ENCODE data around the gene ZBTB4.

Gene ZBTB4

DNA sequence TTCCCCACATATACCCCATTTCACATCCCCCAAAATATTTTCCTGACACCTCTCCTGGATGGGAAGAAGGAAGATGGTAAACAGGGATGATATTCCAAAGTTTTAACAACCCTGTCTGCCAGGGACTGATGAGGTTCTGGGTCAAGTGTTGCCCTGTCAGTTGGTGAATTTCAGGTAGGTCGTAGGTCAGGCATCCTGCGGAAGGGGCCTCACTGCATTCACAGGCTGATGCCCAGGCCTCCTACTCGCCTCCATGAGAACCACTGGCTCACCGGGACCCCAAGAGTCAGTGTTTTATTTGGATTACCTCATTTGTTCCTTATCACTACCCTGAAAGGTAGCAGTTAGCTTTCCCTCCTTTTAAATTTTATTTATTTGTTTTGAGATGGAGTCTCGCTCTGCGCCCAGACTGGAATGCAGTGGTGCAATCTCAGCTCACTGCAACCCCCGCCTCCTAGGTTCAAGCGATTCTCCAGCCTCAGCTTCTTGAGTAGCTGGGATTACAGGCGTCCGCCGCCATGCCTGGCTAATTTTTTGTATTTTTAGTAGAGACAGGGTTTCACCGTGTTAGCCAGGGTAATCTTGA is 10.5 kb downstream of the ZBTB4 start:
- TF ChIP-seq, protein P1, sequence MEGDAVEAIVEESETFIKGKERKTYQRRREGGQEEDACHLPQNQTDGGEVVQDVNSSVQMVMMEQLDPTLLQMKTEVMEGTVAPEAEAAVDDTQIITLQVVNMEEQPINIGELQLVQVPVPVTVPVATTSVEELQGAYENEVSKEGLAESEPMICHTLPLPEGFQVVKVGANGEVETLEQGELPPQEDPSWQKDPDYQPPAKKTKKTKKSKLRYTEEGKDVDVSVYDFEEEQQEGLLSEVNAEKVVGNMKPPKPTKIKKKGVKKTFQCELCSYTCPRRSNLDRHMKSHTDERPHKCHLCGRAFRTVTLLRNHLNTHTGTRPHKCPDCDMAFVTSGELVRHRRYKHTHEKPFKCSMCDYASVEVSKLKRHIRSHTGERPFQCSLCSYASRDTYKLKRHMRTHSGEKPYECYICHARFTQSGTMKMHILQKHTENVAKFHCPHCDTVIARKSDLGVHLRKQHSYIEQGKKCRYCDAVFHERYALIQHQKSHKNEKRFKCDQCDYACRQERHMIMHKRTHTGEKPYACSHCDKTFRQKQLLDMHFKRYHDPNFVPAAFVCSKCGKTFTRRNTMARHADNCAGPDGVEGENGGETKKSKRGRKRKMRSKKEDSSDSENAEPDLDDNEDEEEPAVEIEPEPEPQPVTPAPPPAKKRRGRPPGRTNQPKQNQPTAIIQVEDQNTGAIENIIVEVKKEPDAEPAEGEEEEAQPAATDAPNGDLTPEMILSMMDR (IDR thresholded peaks at IDR 0.05), result no peak

DNA sequence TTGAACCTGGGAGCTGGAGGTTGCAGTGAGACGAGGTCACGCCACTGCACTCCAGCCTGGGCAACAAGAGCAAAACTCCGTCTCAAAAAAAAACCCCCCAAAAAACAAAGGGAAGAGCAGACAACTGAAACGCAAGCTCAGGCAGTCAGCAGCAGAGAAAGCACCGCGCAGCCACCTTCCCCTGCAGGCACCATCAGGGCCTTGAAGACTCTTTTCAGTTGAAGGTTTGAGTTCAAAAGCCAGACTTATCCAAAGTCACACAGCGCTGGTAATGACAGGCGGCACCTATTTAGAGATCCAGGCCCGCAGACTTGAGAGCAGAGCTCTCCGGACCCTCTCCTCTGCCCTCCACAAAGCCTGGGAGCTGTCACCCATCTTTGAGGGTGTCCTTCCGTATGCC is 11.1 kb downstream of the ZBTB4 start:
- TF ChIP-seq, protein P1 (IDR thresholded peaks at IDR 0.05), result no peak

DNA sequence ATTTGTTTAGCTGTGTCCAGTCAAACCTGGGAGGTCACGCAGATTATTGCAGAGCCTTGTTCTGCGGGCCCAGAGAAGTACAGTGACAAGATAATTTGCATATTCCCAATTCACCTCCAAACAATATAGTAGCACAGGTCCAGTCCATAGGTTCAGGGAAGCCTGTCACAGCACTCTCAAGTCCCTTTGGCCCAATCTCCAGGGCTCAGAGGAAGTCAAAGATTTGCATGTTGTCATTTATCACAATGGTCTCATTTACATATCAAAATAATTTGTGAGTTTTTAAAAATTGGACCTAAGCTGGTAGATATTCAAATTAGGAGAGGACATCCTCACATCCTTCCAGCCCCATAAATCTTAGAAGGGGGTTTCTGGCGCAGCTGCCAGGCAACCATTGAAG is 11.9 kb downstream of the ZBTB4 start:
- TF ChIP-seq, protein P1 (IDR thresholded peaks at IDR 0.05), result no peak

DNA sequence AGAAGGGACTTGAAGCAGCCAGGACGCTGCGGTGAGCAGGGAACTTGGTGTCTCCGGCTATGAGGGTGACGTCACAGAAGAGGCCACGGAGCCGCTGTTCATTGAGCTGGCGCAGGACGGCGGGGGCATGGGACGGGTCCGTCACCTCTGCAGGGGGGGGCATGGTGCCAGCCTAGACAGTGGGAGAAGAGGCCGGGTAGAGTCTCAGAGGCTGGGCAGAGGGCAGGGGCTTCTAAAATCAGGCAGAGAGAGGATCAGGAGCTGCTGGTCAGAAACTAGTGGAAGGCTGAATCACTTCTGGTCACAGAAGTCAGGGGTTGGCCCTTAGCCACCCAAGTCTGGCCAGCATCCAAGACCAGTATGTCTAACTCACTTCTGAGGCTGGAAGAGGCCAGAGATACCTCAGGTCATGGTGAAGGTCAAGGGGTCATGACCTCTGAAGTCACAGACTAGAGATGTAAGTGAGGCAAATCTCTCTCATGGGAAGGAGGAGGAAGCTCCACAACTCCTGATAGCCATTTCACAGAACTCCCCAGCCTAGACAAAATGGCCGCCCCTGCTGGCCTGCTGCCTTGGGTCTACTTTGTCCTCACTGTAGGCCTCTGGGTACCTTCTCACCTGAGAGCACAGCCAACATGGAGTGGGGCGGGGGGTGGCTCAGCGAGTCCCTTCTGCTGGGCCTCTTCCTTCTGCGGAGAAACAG is 12.6 kb downstream of the ZBTB4 start:
- TF ChIP-seq, protein P1 (IDR thresholded peaks at IDR 0.05), result no peak

DNA sequence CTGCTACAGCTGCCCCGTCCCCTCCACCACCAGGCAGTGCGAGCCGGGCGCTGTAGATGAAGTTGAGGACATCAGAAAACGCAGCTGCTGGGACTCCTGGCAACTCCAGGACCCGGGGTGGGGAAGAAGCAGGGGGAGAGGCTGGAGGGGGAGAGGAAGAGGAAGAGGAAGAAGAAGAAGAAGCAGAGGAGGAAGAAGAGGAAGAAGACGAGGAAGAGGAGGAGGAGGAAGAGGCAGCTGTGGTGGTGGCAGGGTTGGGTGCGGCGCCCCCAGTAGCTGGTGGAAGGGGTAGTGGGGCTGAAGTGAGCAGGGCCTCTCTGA is 13.2 kb downstream of the ZBTB4 start:
- TF ChIP-seq, protein P1 (IDR thresholded peaks at IDR 0.05), result no peak

DNA sequence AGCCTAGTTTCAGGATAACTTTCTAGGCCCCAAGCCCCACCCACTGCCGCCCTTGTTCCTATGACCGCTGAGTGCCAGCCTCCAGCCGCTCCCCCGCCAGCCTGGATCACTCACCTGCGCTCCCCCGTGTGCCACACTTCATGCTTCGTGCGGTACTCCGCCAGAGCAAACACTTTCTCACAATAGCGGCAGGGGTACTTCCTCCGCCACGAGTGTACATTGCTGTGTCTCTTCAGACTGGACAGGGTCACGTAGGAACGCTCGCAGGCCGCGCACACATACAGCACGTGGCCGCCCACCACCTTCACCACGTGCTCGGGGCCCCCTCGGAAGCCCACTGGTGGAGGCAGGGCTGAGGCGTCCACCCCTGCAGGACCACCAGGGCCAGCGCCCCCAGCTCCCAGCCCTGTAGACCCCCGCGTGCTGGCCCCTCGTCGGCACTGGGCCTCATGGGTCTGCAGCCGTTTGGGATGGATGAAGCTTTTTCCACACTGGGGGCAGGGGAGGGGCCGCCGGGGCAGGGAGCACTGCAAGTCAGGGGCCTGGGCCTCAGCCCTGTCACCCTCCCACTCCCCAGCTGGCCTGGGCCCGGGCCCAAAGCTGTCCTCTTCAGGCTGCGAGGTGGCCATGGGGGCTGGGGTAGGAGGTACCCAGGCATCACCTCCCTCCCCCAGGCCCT is 13.7 kb downstream of the ZBTB4 start:
- TF ChIP-seq, protein P1 (IDR thresholded peaks at IDR 0.05), result no peak

DNA sequence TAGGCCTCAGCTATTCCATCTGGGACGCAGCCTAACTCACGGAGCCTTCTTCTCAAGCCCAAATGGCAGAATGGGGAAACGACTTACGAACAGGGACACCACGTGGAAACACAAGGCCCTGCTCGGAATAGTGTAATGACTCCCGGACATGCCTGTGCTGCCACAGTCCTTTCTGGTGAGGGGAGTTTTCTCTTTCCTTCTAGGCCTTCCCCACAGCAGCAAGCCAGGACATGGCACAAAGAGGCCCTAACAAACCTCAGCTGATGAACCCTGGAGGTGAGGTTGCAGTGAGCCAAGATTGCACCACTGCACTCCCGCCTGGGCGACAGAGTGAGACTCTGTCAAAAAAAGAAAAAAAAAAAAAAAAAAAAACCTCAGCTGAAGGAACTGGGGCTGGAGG is 15.3 kb downstream of the ZBTB4 start:
- TF ChIP-seq, protein P1 (IDR thresholded peaks at IDR 0.05), result no peak
